Measurements from ENCODE around the gene NGRN.
"Not testable (repeated sequence)": the region's sequence is repeated elsewhere in the genome, so short reads cannot be mapped to it uniquely, and the experiment has no call there.

NGRN gene

DNA sequence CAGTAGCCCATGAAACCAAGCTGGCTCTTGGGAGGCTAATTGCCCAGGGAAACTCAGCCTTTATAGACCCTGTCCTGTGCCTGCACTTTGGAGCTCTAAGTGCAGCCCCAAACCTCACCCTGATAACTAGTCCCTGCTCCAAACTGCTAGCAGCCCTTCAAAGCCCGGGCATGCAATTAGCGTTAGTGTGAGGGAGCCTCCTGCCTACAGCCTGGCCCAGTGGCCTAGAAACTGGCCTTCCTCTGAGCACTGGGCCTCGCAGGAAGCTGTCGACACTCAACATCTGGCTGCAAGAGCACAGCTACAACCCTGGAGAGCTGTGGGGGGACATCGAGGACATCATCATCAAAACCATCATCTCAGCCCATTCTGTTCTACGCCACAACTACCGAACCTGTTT lies 7.7 kb upstream of the NGRN start:
- Histone ChIP-seq H3K4me2 (ENCODE audit: low read length) (no peak overlapping the region), H3F3A (ENCODE audit: insufficient read depth, low read length) (no peaks in the 10 kb centered on the region), H3K79me2 (ENCODE audit: insufficient read depth, low read length) (no peaks in the 10 kb centered on the region), H3K27me3 (ENCODE audit: insufficient read depth, low read length) (0 out of 2 replicates have a peak, but pooled peaks cover 8% of the 10 kb centered on the region), H2AFZ (ENCODE audit: low read length) (no peak overlapping the region), H3K4me3 (ENCODE audit: low read depth, low read length, poor library complexity, severe bottlenecking) (no peak overlapping the region), H3K9me2 (ENCODE audit: low read depth, low read length) (no peaks in the 10 kb centered on the region), H3K27ac (ENCODE audit: low read depth, low read length, poor library complexity, severe bottlenecking) (no peak overlapping the region), H3K4me1 (ENCODE audit: insufficient read depth, low read length, severe bottlenecking) (no peaks in the 10 kb centered on the region), H3K36me3 (ENCODE audit: insufficient read depth, low read length) (no peaks in the 10 kb centered on the region), H3K9ac (ENCODE audit: low read length) (no peak overlapping the region), H3K9me3 (ENCODE audit: low read length) (no peaks in the 10 kb centered on the region), H4K20me1 (ENCODE audit: insufficient read depth, low read length) (no peaks in the 10 kb centered on the region)
- TF ChIP-seq EZH2 (IDR thresholded peaks at IDR 0.05; ENCODE audit: borderline replicate concordance, low read length), result no peak
- TF ChIP-seq, protein P1, sequence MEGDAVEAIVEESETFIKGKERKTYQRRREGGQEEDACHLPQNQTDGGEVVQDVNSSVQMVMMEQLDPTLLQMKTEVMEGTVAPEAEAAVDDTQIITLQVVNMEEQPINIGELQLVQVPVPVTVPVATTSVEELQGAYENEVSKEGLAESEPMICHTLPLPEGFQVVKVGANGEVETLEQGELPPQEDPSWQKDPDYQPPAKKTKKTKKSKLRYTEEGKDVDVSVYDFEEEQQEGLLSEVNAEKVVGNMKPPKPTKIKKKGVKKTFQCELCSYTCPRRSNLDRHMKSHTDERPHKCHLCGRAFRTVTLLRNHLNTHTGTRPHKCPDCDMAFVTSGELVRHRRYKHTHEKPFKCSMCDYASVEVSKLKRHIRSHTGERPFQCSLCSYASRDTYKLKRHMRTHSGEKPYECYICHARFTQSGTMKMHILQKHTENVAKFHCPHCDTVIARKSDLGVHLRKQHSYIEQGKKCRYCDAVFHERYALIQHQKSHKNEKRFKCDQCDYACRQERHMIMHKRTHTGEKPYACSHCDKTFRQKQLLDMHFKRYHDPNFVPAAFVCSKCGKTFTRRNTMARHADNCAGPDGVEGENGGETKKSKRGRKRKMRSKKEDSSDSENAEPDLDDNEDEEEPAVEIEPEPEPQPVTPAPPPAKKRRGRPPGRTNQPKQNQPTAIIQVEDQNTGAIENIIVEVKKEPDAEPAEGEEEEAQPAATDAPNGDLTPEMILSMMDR (IDR thresholded peaks at IDR 0.05; ENCODE audit: low read length), result no peak

DNA sequence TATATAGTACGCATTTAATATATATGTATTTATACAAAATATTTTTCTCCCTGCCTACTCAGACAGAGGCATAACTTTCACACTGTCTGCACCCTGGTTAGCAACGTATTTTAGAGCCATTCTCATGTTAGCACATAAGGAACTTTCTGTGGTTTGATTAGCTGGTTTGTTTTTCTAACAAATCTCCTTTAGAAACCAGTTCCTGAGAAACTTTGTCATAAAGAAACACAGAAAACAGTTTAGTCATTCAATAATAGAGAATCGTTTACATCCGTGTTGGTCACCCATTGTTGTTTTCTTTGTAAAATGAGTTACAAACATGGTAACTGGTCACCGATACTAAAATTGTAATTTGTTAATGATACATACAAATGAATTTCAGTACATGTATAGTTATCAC lies 5.9 kb upstream of the NGRN start:
- no peaks in the 10 kb centered on the region for H3F3A ChIP-seq (ENCODE audit: insufficient read depth, low read length)
- no peak overlapping the region for H3K4me3 ChIP-seq (ENCODE audit: low read depth, low read length, poor library complexity, severe bottlenecking)
- no peak overlapping the region for H2AFZ ChIP-seq (ENCODE audit: low read length)
- TF ChIP-seq, protein P1 (IDR thresholded peaks at IDR 0.05; ENCODE audit: low read length), result no peak
- no peak for TF ChIP-seq EZH2 (IDR thresholded peaks at IDR 0.05; ENCODE audit: borderline replicate concordance, low read length)
- no peaks in the 10 kb centered on the region for H3K27me3 ChIP-seq (ENCODE audit: insufficient read depth, low read length)
- H3K79me2 ChIP-seq (ENCODE audit: insufficient read depth, low read length), result no peaks in the 10 kb centered on the region
- no peaks in the 10 kb centered on the region for H3K9me3 ChIP-seq (ENCODE audit: low read length)
- H4K20me1 ChIP-seq (ENCODE audit: insufficient read depth, low read length), result no peaks in the 10 kb centered on the region
- no peaks in the 10 kb centered on the region for H3K9me2 ChIP-seq (ENCODE audit: low read depth, low read length)
- H3K4me1 ChIP-seq (ENCODE audit: insufficient read depth, low read length, severe bottlenecking), result peaks cover 10% of the 10 kb centered on the region
- H3K36me3 ChIP-seq (ENCODE audit: insufficient read depth, low read length), result no peaks in the 10 kb centered on the region; the same call in 1 of the 2 replicates
- no peak overlapping the region for H3K27ac ChIP-seq (ENCODE audit: low read depth, low read length, poor library complexity, severe bottlenecking)
- no peak overlapping the region for H3K4me2 ChIP-seq (ENCODE audit: low read length)
- H3K9ac ChIP-seq (ENCODE audit: low read length), result no peak overlapping the region

DNA sequence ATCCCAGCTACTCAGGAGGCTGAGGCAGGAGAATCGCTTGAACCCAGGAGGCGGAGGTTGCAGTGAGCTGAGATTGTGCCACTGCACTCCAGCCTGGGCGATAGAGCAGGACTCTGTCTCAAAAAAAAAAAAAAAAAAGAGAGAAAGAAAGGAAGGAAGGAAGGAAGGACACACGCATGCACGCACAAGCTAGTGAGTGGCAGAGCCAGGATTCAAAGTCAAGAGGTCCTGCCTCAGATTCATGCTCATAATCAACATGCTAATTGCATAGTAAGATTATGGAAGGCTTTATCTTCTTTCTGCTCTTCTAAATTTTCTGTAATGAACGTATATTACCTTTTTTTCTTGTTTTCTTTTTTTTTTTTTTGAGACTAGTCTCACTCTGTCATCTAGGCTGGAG lies 4.7 kb upstream of the NGRN start:
- not testable (repeated sequence) for H2AFZ ChIP-seq (ENCODE audit: low read length); H3K27ac ChIP-seq (ENCODE audit: low read depth, low read length, poor library complexity, severe bottlenecking); H3K27me3 ChIP-seq (ENCODE audit: insufficient read depth, low read length); H3K4me3 ChIP-seq (ENCODE audit: low read depth, low read length, poor library complexity, severe bottlenecking); H3K9me2 ChIP-seq (ENCODE audit: low read depth, low read length); H4K20me1 ChIP-seq (ENCODE audit: insufficient read depth, low read length); H3K9me3 ChIP-seq (ENCODE audit: low read length); H3K4me2 ChIP-seq (ENCODE audit: low read length); H3F3A ChIP-seq (ENCODE audit: insufficient read depth, low read length); H3K79me2 ChIP-seq (ENCODE audit: insufficient read depth, low read length); H3K9ac ChIP-seq (ENCODE audit: low read length); H3K36me3 ChIP-seq (ENCODE audit: insufficient read depth, low read length)
- peaks cover 17% of the 10 kb centered on the region for H3K4me1 ChIP-seq (ENCODE audit: insufficient read depth, low read length, severe bottlenecking)

DNA sequence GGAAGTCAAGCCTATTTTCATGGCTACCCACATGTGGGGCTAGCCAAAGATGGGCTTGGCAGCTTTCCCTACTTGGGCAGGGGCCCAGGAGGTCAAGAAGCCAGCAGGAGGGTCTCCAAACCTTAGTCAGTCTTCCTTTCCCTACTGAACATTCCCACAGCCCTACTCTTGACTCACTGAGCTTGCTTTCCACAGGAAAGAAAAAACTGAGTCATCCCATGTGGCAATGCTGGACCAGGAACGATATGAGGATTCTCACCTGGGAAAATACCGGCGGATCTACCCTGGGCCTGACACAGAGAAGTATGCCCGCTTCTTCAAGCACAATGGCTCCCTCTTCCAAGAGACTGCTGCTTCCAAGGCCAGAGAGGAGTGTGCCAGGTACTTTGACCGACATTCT lies 3.7 kb upstream of the NGRN start:
- no peak for TF ChIP-seq EZH2 (IDR thresholded peaks at IDR 0.05; ENCODE audit: borderline replicate concordance, low read length)
- TF ChIP-seq, protein P1 (IDR thresholded peaks at IDR 0.05; ENCODE audit: low read length), result no peak
- Histone ChIP-seq H2AFZ (ENCODE audit: low read length) (no peak overlapping the region), H3K9me2 (ENCODE audit: low read depth, low read length) (no peaks in the 10 kb centered on the region), H3K36me3 (ENCODE audit: insufficient read depth, low read length) (no peaks in the 10 kb centered on the region; the same call in none of the 2 replicates), H3K27ac (ENCODE audit: low read depth, low read length, poor library complexity, severe bottlenecking) (no peak overlapping the region), H3K4me2 (ENCODE audit: low read length) (no peak overlapping the region), H3K4me1 (ENCODE audit: insufficient read depth, low read length, severe bottlenecking) (peaks cover 22% of the 10 kb centered on the region), H3K27me3 (ENCODE audit: insufficient read depth, low read length) (no peaks in the 10 kb centered on the region), H3K4me3 (ENCODE audit: low read depth, low read length, poor library complexity, severe bottlenecking) (no peak overlapping the region), H3K9me3 (ENCODE audit: low read length) (no peaks in the 10 kb centered on the region), H3K79me2 (ENCODE audit: insufficient read depth, low read length) (peaks cover 10% of the 10 kb centered on the region), H4K20me1 (ENCODE audit: insufficient read depth, low read length) (no peaks in the 10 kb centered on the region), H3F3A (ENCODE audit: insufficient read depth, low read length) (no peaks in the 10 kb centered on the region), H3K9ac (ENCODE audit: low read length) (no peak overlapping the region)

Data from OCI-LY1 (cell line).